Hypothalamus (tissue), 51 donors: ENCODE results near the gene PPFIA1.
A peak's percentile ranks its signal among the peaks of the same experiment; 100 is the strongest.

Experiments
- DNase-seq, 51 donors: peaks; one replicate each; lab custom pipeline; 2025; lab: John Stamatoyannopoulos, UW

The PPFIA1 gene

GRCh38 chr11:70351646-70352045 lies 81.2 kb downstream of the PPFIA1 start:
- DNase-seq = no peak

DNA sequence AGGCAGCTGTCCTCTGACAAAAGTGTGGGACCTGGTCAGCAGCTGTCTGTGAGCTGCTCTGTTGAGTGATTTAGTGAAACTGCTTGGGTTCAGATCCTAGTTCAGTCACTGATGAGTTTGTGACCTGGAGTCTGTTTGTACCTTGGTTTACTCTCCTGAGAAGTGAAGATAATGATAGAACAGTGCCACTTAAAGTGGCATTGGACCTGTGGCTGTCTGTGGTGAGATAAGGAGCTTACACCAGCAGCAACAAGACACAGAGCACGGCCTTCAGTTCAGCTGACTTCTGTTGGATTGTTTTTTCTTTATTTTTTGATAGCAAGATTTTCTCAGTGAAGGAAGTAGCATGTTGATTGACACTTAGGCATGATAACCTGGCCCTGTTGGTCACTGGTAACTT lies 81.6 kb downstream of the PPFIA1 start:
- no peak for DNase-seq

GRCh38 chr11:70352601-70353000 lies 82.1 kb downstream of the PPFIA1 start:
- DNase-seq = no peak

DNA sequence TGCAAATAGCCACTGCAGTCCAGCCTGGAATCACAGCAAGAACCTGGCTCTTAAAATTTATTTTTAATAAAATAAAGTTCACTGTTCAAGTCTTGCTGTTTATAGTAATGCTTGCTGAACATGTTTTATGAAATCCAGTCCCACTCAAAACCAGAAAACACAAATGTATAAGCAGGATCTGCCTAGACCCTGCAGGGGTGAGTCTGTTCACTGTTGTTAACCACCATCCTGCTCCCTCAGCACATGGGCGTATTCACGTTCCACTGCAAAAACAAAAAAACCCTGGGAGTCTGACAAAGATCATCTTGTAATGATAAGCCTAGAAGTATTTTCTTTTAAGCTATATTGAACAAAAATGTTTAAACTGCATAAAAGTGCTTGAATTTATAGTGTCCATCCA lies 82.8 kb downstream of the PPFIA1 start:
- no peak for DNase-seq

DNA sequence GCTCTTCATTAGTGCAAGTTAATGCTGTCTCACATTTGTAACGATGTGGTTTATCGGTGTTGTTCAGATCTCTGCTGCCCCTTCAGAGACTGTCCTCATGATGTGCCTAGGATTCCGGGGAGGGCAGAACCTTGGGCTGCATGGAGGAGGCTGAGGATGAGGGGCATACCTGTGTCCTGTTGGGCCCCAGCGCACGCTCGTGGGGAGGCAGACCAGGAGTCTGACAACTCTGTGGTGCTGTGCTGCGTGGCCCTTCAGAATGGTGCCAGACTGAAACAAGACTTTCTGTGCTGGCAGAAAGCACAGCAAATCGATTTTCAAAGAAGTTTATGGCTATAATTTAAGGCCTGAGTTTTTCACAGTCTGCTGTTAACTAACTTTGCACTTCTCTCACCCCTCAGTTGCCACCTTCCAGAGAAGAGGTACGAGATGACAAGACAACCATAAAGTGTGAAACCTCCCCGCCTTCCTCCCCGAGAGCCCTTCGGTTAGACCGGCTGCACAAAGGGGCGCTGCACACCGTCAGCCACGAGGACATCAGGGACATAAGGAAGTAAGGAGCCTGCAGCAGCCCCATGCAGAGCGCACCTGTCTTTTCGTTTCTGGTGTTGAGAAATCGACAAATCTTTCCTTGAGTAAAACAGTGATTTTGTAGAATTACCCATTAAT lies 83.5 kb downstream of the PPFIA1 start:
- no peak for DNase-seq

- DNase-seq = no peak
These were observed 84.1 kb downstream of the PPFIA1 start for GRCh38 chr11:70354629-70355028.

DNA sequence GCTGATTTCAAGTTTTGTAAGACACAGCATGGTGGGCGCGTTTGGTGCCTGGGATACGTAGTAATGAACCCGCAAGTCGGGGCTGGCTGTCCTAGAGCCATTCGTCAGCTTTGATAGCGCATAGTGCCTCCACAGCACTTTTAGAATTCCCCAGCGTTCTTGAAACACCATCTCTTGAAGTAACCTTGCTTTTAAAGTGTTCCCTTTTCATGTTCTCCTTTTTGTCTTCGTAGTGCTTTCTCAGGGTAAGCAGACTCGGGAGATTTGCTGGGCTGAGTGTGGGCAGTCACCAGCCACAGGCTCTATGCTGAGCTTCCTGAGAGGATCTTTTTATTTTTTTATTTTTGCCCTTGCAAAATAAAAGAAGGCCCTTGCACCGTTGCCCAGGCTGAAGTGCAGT lies 88.3 kb downstream of the PPFIA1 start:
- DNase-seq = peak in 1 of 51 donors; percentile 9

DNA sequence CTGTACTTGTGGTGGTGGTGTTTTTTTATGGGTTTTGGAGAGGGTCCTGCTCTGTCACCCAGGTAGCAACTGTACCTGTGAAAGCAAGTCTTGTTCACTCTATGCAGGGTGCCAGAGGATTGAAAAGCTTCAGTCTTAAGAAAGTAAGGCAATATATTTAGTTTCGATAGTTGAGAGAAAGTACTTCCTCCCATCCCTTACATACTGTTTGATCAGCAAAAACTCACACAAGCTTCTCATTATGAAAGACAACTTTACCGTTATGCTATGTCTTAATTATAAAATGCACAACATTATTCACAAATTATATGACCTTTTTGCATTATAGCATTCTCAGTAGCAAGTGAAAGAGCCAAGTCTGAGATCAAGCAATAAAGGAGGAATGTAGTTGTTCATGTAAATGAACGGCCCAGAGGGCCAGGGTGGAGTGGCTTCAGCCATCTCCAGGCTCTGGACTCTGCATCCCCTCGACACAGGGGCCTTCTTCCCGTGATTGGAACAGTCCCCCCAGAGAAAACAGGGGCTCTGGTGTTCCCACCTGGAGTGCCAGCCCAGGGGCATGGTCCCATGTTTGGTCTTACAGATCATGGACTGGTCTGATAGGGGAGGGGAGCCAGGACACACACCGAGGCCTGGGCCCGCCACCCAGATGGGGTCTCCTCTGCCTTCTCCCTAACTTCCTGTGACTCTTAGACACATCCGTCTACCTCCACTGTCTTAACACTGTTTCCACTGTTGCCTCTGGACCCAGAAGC lies 89.1 kb downstream of the PPFIA1 start:
- no peak for DNase-seq

DNA sequence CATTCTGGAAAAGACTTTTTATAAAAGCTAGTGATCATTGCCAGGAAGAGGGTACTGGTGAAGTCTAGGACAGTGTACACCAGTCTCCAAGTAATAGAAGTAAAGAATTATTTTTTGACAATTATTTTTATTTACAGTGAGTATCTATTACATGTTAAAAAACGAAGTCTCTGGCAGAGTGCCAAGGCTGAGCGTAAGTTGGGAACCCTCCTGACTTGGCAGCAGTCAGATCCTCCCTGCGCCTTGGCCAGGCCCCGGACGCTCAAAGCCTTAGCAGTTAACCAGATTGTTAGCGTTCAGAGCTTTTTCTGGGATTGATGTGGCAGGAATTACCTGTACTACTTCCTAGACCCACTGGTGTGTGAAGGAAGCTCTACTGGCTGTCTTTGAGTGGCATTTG lies 89.7 kb downstream of the PPFIA1 start:
- DNase-seq = no peak

- no peak for DNase-seq
These were observed 93.7 kb downstream of the PPFIA1 start for GRCh38 chr11:70364178-70364577.

- no peak for DNase-seq
These were observed 94.5 kb downstream of the PPFIA1 start for GRCh38 chr11:70364745-70365543.

DNA sequence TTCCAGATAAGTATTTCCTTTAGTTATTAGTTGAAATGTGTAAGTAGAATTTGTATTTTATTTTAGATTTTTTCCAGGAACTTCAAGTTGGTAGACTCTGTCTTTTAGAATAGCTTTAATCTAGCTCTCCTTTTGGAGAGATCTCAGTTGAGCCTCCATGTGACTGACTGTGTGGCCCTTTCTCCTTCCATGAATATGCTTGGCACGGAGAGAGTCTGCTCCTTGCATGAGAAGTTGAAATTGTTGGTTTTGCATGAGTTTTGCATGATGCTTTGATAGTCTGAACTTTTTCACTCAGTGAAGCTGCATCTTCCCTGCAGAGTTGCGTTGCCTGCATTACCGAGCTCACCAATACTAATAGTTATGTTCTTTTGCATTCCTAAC lies 95.0 kb downstream of the PPFIA1 start:
- no peak for DNase-seq

GRCh38 chr11:70367071-70367470 lies 96.6 kb downstream of the PPFIA1 start:
- DNase-seq = no peak

DNA sequence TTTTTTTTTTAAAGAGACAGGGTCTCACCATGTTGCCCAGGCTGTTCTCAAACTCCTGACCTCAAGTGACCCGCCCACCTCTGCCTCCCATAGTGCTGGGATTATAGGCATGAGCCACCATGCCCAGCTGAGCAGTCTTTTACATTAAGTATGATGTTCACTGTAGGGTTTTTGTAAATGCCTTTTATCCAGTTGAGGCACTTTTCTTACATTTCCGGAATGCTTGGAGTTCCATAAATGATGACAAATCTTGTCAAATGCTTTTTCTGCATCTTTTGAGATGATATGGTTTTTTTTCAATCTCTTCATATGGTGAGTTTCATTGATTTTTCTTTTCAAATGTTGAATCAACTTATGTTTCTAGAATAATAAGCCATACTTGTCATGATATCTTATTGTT lies 98.5 kb downstream of the PPFIA1 start:
- no peak for DNase-seq

DNA sequence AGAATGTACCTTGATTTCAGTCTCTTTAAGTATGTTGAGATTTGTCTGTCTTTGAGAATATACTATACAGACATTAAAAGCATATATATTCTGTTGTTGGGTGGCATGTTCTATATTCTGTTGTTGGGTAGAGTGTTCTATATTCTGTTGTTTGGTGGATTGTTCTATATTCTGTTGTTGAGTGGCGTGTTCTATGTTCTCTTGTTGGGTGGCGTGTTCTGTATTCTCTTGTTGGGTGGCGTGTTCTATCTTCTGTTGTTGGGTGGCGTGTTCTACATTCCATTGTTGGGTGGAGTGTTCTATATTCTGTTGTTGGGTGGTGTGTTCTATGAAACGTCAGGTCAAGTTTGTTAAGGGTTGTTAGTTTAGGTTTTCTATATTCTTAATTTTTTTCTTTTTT lies 100.8 kb downstream of the PPFIA1 start:
- DNase-seq = no peak

GRCh38 chr11:70372076-70372475 lies 101.6 kb downstream of the PPFIA1 start:
- no peak for DNase-seq

- no peak for DNase-seq
These were observed 106.1 kb downstream of the PPFIA1 start for GRCh38 chr11:70376621-70377020.

GRCh38 chr11:70377645-70378044 lies 107.2 kb downstream of the PPFIA1 start:
- DNase-seq = no peak

DNA sequence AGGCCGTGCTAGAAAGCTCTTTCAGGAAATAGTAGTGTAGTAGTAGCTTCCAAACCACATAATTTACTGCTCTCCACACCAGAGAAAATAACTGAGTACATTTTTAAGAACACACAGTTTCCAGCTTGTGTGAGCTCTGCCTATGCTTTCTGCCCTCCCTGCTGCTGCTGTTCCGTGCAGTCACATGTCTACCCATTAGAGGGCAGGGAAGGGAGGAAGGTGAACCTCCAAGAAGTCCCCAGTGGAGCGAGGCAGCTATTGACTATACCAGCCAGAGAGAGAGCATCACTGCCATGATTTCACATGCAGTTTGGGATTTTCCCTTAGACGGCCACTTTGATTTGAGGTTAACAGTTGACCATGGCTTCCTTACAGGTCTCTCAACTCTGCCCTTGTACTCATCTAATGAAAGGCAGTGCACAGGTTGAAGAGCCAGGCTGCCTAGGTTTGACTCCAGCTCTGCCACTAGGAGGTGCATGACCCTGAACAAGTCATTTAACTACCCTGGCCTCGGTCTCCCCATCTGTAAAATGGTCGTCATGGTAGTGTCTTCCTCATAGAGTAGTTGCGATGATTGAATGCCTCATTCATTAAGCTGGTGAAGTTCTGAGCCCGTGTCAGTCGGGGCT lies 108.1 kb downstream of the PPFIA1 start:
- no peak for DNase-seq

GRCh38 chr11:70381350-70381749 lies 110.9 kb downstream of the PPFIA1 start:
- no peak for DNase-seq
